ENCODE measurements around the gene RAI1. TPM values are rescaled to one million over a fixed set of nuclear protein-coding genes. Genes with fewer than 3 reads are reported as not detected.

RAI1 gene
- total and polyA plus RNA-seq, 2 of the 13 experiments (the other 11 are each of a cell fraction or from before 2014, with no cell fraction given), result 3.4 to 5.2 TPM

- Histone ChIP-seq H3K79me2 (ENCODE audit: insufficient read depth, low read length) (no peaks in the 10 kb centered on the region), H2AFZ (ENCODE audit: low read length) (no peak overlapping the region), H3K4me2 (ENCODE audit: low read depth, low read length) (no peak overlapping the region), H3K9me3 (ENCODE audit: low read length) (no peaks in the 10 kb centered on the region), H3K4me1 (ENCODE audit: insufficient read depth, low read length) (peaks cover 28% of the 10 kb centered on the region), H4K20me1 (ENCODE audit: insufficient read depth, low read length) (peaks cover 29% of the 10 kb centered on the region; the same call in 1 of the 2 replicates), H3K9ac (ENCODE audit: insufficient read depth, low read depth, low read length) (no peak overlapping the region), H3K4me3 (replicated peaks in 1 of 3; ENCODE audit: insufficient read depth in 1 of 3, low read depth in 2 of 3, low read length in 3 of 3) (no peak overlapping the region), H3K27me3 (ENCODE audit: control insufficient read depth in 1 of 2, insufficient read depth in 2 of 2, low read length in 2 of 2) (no peaks in the 10 kb centered on the region), H3K27ac (ENCODE audit: extremely low read length, insufficient read depth, low read length) (no peak overlapping the region), H3K36me3 (replicated peaks in 1 of 2; ENCODE audit: control insufficient read depth in 1 of 2, insufficient read depth in 2 of 2, low read length in 2 of 2) (peaks cover 19 to 21% of the 10 kb centered on the region in 2 experiments; a peak in 4 of 5 replicates)
- DNase-seq (ENCODE audit: low spot score) (no peak), ATAC-seq (no peak), FAIRE-seq (no peak)
- no TSS peak for BruUV-seq (replicated peaks)
- in situ Hi-C loops (cut with HindIII; ENCODE audit: extremely low pct_ligation_motif_present, low pct_unique_long_range_greater_than_20kb) (no loop called here), intact Hi-C loops (cut with micrococcal nuclease; ENCODE audit: unreplicated experiment) (no loop called here)
- POLR2A ChIA-PET, result no interaction called here
- WGBS (ENCODE audit: low lambda C conversion rate), result 97% methylated on average over 23 of the region's 26 CpGs
- CTCF ChIA-PET (ENCODE audit: low intra/inter-chr PET ratio, low total read pairs), result no interaction called here
- no peak for TF ChIP-seq ZNF709 (CRISPR knock-in tag; IDR thresholded peaks at IDR 0.05)
- no peak for TF ChIP-seq ZMAT3 (CRISPR knock-in tag; conservative IDR thresholded peaks at IDR 0.05)
- no peak for TF ChIP-seq ZNF598 (CRISPR knock-in tag; IDR thresholded peaks at IDR 0.05; ENCODE audit: borderline replicate concordance)
- TF ChIP-seq ZNF446 (CRISPR knock-in tag; IDR thresholded peaks at IDR 0.05), result no peak
- TF ChIP-seq NFIC (IDR thresholded peaks at IDR 0.05; ENCODE audit: low read length), result no peak
- no peak for TF ChIP-seq ZNF850 (CRISPR knock-in tag; conservative IDR thresholded peaks at IDR 0.05)
- TF ChIP-seq ZNF570 (CRISPR knock-in tag; IDR thresholded peaks at IDR 0.05; ENCODE audit: borderline replicate concordance), result no peak
- TF ChIP-seq FOXO4 (CRISPR knock-in tag; conservative IDR thresholded peaks at IDR 0.05), result no peak
- no peak for TF ChIP-seq ZBTB14 (CRISPR knock-in tag; IDR thresholded peaks at IDR 0.05)
- no peak for TF ChIP-seq CSRNP2 (CRISPR knock-in tag; conservative IDR thresholded peaks at IDR 0.05; ENCODE audit: low read depth)
- no peak for TF ChIP-seq MIXL1 (CRISPR knock-in tag; IDR thresholded peaks at IDR 0.05)
- TF ChIP-seq, protein P1, sequence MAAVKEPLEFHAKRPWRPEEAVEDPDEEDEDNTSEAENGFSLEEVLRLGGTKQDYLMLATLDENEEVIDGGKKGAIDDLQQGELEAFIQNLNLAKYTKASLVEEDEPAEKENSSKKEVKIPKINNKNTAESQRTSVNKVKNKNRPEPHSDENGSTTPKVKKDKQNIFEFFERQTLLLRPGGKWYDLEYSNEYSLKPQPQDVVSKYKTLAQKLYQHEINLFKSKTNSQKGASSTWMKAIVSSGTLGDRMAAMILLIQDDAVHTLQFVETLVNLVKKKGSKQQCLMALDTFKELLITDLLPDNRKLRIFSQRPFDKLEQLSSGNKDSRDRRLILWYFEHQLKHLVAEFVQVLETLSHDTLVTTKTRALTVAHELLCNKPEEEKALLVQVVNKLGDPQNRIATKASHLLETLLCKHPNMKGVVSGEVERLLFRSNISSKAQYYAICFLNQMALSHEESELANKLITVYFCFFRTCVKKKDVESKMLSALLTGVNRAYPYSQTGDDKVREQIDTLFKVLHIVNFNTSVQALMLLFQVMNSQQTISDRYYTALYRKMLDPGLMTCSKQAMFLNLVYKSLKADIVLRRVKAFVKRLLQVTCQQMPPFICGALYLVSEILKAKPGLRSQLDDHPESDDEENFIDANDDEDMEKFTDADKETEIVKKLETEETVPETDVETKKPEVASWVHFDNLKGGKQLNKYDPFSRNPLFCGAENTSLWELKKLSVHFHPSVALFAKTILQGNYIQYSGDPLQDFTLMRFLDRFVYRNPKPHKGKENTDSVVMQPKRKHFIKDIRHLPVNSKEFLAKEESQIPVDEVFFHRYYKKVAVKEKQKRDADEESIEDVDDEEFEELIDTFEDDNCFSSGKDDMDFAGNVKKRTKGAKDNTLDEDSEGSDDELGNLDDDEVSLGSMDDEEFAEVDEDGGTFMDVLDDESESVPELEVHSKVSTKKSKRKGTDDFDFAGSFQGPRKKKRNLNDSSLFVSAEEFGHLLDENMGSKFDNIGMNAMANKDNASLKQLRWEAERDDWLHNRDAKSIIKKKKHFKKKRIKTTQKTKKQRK (IDR thresholded peaks at IDR 0.05; ENCODE audit: low read length), result no peak
- TF ChIP-seq ZSCAN9 (CRISPR knock-in tag; IDR thresholded peaks at IDR 0.05; ENCODE audit: borderline replicate concordance), result no peak
- no peak for TF ChIP-seq ZNF550 (CRISPR knock-in tag; IDR thresholded peaks at IDR 0.05; ENCODE audit: borderline replicate concordance)
- no peak for TF ChIP-seq ZNF101 (CRISPR knock-in tag; IDR thresholded peaks at IDR 0.05; ENCODE audit: borderline replicate concordance, low read depth)
- no peak for TF ChIP-seq HOXA9 (CRISPR knock-in tag; IDR thresholded peaks at IDR 0.05; ENCODE audit: borderline replicate concordance)
Observed at GRCh38 chr17:17790637-17791464, 109.6 kb downstream of the RAI1 start.

Data from HepG2 (cell line).